B cell (primary cell): ENCODE measurements around the gene RANBP3.
A peak's percentile ranks its signal among the peaks of the same experiment; 100 is the strongest.

Experiments
- EZH2 ChIP-seq: IDR thresholded peaks from 2 replicates; pipeline ENCODE4 v1.6.1; 2012; ENCODE audit warnings: borderline replicate concordance, low read depth, mild to moderate bottlenecking, moderate library complexity, low read length; ENCODE audit not compliant: insufficient read depth, poor library complexity, severe bottlenecking
- TF ChIP-seq, protein P1 (sequence below): fragments of 200-600 bp; IDR thresholded peaks from one replicate; pipeline ENCODE4 v1.8.0; 2022; ENCODE audit warnings: antibody characterized with exemption, mild to moderate bottlenecking

DNA sequence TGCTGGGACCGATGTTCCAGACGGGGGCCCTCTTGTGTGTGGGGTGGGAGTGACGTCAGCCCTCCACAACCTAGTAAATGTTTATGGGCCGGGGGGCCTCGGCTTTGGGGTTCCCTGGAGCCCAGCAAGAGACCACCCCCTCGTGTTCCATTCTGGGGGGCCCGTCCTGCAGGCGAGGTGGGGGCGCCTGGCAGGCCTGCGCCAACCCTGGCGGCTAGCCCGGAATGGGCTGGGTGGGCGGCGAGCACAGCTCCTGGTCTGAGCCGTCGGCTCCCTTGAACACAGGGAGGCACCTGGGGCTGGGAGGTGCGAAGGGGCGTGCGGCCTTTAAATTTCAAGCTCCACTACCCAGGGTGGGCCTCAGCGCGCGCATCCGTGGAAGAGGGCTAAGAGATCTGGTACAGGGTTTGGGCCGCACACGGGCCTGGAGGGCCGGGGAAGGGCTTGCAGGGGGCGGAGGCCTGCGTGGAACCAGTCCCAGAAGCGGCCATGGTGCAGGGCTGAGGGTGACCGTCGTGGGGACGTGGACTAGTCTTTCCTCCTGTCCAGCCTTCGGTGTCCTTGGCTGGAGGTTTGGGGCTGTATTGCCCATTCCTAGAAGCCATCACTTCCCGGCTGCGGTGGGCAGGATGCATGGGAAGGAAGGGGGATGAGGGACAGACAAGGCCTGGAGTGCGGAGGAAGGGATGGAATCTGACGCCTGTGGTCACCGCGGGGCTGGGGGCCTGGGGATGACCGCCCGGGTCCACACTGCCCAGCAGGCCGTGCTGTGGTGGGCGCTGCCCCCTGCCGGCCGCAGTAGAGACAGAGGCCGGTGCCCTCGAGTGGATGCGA is 85.8 kb downstream of the RANBP3 start:
- TF ChIP-seq, protein P1, sequence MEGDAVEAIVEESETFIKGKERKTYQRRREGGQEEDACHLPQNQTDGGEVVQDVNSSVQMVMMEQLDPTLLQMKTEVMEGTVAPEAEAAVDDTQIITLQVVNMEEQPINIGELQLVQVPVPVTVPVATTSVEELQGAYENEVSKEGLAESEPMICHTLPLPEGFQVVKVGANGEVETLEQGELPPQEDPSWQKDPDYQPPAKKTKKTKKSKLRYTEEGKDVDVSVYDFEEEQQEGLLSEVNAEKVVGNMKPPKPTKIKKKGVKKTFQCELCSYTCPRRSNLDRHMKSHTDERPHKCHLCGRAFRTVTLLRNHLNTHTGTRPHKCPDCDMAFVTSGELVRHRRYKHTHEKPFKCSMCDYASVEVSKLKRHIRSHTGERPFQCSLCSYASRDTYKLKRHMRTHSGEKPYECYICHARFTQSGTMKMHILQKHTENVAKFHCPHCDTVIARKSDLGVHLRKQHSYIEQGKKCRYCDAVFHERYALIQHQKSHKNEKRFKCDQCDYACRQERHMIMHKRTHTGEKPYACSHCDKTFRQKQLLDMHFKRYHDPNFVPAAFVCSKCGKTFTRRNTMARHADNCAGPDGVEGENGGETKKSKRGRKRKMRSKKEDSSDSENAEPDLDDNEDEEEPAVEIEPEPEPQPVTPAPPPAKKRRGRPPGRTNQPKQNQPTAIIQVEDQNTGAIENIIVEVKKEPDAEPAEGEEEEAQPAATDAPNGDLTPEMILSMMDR = peak; percentile 32
- TF ChIP-seq EZH2 = no peak
